HCT116 (cell line): ENCODE results near the gene ATP8B4. TPM values are rescaled to one million over a fixed set of nuclear protein-coding genes. Genes with fewer than 3 reads are reported as not detected.

Experiments used
- ATAC-seq: fragments of 200-7000 bp; cut with Tn5 transposase; 2 replicates; pipeline ENCODE4 v1.9.1; 2020; ENCODE audit warnings: mild to moderate bottlenecking, moderate library complexity
- BruUV-seq: library from RNA; stranded (reverse); fragments of 400-500 nt; replicated peaks from 2 replicates; lab custom pipeline; 2021; lab: Mats Ljungman, UMichigan
- CTCF ChIA-PET: fragments of 300-600 bp; sonication (Branson Sonifier 250); formaldehyde crosslinking; loops from one replicate; lab custom pipeline; 2021; ENCODE audit warnings: antibody characterized with exemption; lab: Charles Lee
- POLR2A ChIA-PET: fragments of 300-600, 350-600 bp; sonication (Branson Sonifier 250); formaldehyde crosslinking; loops from one replicate; lab custom pipeline; 2021; ENCODE audit warnings: antibody characterized with exemption; lab: Charles Lee
- RAD21 ChIA-PET, 2 experiments: fragments of 300-600 bp; sonication (Branson Sonifier 250); formaldehyde crosslinking; loops; one replicate each; lab custom pipeline; 2023; ENCODE audit warnings: low total read pairs in 2 of 2; ENCODE audit not compliant: uncharacterized antibody in 2 of 2, unreplicated experiment in 2 of 2, low non-redundant PET in 1 of 2; lab: Charles Lee
- DNase-seq: peaks from one replicate; pipeline ENCODE4 v3.0.0-alpha.2; 2010; ENCODE audit warnings: low read depth, low spot score
- H2AFZ ChIP-seq: fragments of 200-600 bp; shearing (Covaris generic), sonication (generic); 2 replicates; pipeline ENCODE4 v1.6.1; 2017; ENCODE audit warnings: low read depth, mixed run types, mixed read lengths, antibody characterized with exemption, low read length; ENCODE audit not compliant: poor library complexity, severe bottlenecking
- H3K27ac ChIP-seq: 2 replicates; pipeline ENCODE4 v1.5.1; 2012; ENCODE audit warnings: low read depth, low read length
- H3K27me3 ChIP-seq: fragments of 200-600 bp; sonication (generic); 2 replicates; pipeline ENCODE4 v1.6.1; 2016; ENCODE audit warnings: mixed run types, low read length, mixed read lengths; ENCODE audit not compliant: insufficient read depth
- H3K36me3 ChIP-seq, 2 experiments: fragments of 200-500 bp in 1 of 2; fragments of 200-600 bp in 1 of 2; sonication (Bioruptor generic) in 1 of 2; sonication (generic) in 1 of 2; 2 replicates each; pipeline versions ENCODE4 v1.5.1 to v1.6.1; 2014 to 2016; ENCODE audit warnings: low read length in 2 of 2, inconsistent platforms in 1 of 2, mixed read lengths in 1 of 2, mixed run types in 1 of 2; ENCODE audit not compliant: insufficient read depth in 2 of 2, control insufficient read depth in 1 of 2
- H3K4me1 ChIP-seq, 2 experiments: fragments of 200-600 bp in 1 of 2; sonication (generic) in 1 of 2; 2 replicates each; pipeline versions ENCODE4 v1.5.1 to v1.6.1; 2012 to 2017; ENCODE audit warnings: low read length in 2 of 2, inconsistent platforms in 1 of 2, mild to moderate bottlenecking in 1 of 2, mixed read lengths in 1 of 2, mixed run types in 1 of 2, moderate library complexity in 1 of 2; ENCODE audit not compliant: insufficient read depth in 2 of 2, control insufficient read depth in 1 of 2
- H3K4me2 ChIP-seq: fragments of 200-600 bp; sonication (generic); 2 replicates; pipeline ENCODE4 v1.6.1; 2017; ENCODE audit warnings: mixed run types, low read length, mixed read lengths
- H3K4me3 ChIP-seq, 2 experiments: fragments of 200-600 bp in 1 of 2; sonication (generic) in 1 of 2; replicated peaks in 1 of 2; 2 replicates each; pipeline ENCODE4 v1.5.1; 2011 to 2016; ENCODE audit warnings: low read length in 2 of 2, control low read depth in 1 of 2, low read depth in 1 of 2, mild to moderate bottlenecking in 1 of 2, mixed read lengths in 1 of 2, mixed run types in 1 of 2
- H3K79me2 ChIP-seq: fragments of 200-600 bp; sonication (generic); 2 replicates; pipeline ENCODE4 v1.6.1; 2017; ENCODE audit warnings: mild to moderate bottlenecking, mixed run types, low read length, moderate library complexity, mixed read lengths; ENCODE audit not compliant: insufficient read depth
- H3K9ac ChIP-seq: fragments of 200-600 bp; sonication (generic); 2 replicates; pipeline ENCODE4 v1.6.1; 2016; ENCODE audit warnings: low read length, mixed read lengths
- H3K9me2 ChIP-seq: fragments of 200-600 bp; sonication (generic), shearing (Covaris generic); 2 replicates; pipeline ENCODE4 v1.6.1; 2017; ENCODE audit warnings: mixed run types, mild to moderate bottlenecking, moderate library complexity; ENCODE audit not compliant: insufficient read depth
- H3K9me3 ChIP-seq, 2 experiments: fragments of 200-500 bp in 1 of 2; fragments of 200-600 bp in 1 of 2; sonication (Bioruptor generic) in 1 of 2; sonication (generic) in 1 of 2; 2 replicates each; pipeline ENCODE4 v1.6.1; 2014 to 2017; ENCODE audit warnings: low read length in 2 of 2, mixed read lengths in 2 of 2, inconsistent platforms in 1 of 2, low read depth in 1 of 2, mild to moderate bottlenecking in 1 of 2, mixed run types in 1 of 2, moderate library complexity in 1 of 2; ENCODE audit not compliant: control insufficient read depth in 1 of 2, insufficient read depth in 1 of 2
- H4K20me1 ChIP-seq: fragments of 200-600 bp; sonication (generic), shearing (Covaris generic); 2 replicates; pipeline ENCODE4 v1.6.1; 2017; ENCODE audit warnings: mixed run types, mild to moderate bottlenecking, moderate library complexity; ENCODE audit not compliant: insufficient read depth
- CBX3 ChIP-seq: IDR thresholded peaks from 2 replicates; pipeline ENCODE4 v1.6.1; 2012; ENCODE audit warnings: low read depth
- CEBPB ChIP-seq: IDR thresholded peaks from 2 replicates; pipeline ENCODE4 v1.6.1; 2012; ENCODE audit warnings: low read depth
- EZH2 ChIP-seq: fragments of 200-600 bp; sonication (generic); IDR thresholded peaks from 2 replicates; pipeline ENCODE4 v1.6.1; 2017; ENCODE audit warnings: antibody characterized with exemption, mixed run types
- EZH2phosphoT487 ChIP-seq: fragments of 200-600 bp; IDR thresholded peaks from 2 replicates; pipeline ENCODE4 v1.6.1; 2018; ENCODE audit warnings: antibody characterized with exemption, borderline replicate concordance
- MAX ChIP-seq: IDR thresholded peaks from 2 replicates; pipeline ENCODE4 v1.6.1; 2012
- POLR2A ChIP-seq: IDR thresholded peaks from 2 replicates; pipeline ENCODE4 v1.7.0; 2011; ENCODE audit warnings: borderline replicate concordance; ENCODE audit not compliant: insufficient read depth, insufficient read length; ENCODE audit errors: extremely low read depth
- POLR2AphosphoS5 ChIP-seq: IDR thresholded peaks from 2 replicates; pipeline ENCODE4 v1.6.1; 2011; ENCODE audit warnings: mild to moderate bottlenecking, low read depth, low read length, moderate library complexity
- RAD21 ChIP-seq: IDR thresholded peaks from 2 replicates; pipeline ENCODE4 v1.6.1; 2012; ENCODE audit warnings: low read depth, mild to moderate bottlenecking
- REST ChIP-seq: IDR thresholded peaks from 2 replicates; pipeline ENCODE4 v1.6.1; 2012; ENCODE audit warnings: low read depth
- SIN3A ChIP-seq: IDR thresholded peaks from 2 replicates; pipeline ENCODE4 v1.6.1; 2012; ENCODE audit warnings: low read depth
- SRF ChIP-seq: IDR thresholded peaks from 2 replicates; pipeline ENCODE4 v1.6.1; 2012; ENCODE audit warnings: low read depth
- TCF7L2 ChIP-seq: IDR thresholded peaks from 2 replicates; pipeline ENCODE4 v1.7.0; 2011; ENCODE audit warnings: borderline replicate concordance, inconsistent platforms; ENCODE audit not compliant: insufficient read depth, insufficient read length; ENCODE audit errors: extremely low read depth
- ZBTB33 ChIP-seq: IDR thresholded peaks from 2 replicates; pipeline ENCODE4 v1.6.1; 2011; ENCODE audit warnings: mild to moderate bottlenecking, low read length, moderate library complexity; ENCODE audit not compliant: insufficient replicate concordance; ENCODE audit errors: extremely low read depth
- intact Hi-C: fragments of 100-400 bp; cut with micrococcal nuclease; formaldehyde crosslinking; loops from 2 replicates; pipeline ENCODE4 v1.10.0; 2022
- total RNA-seq: library from RNA; stranded (reverse); gene quantifications from one replicate; pipeline ENCODE4 v1.2.1, GENCODE V29; 2021; ENCODE audit not compliant: unreplicated experiment

Gene ATP8B4
- total RNA-seq, 1 experiment from 2014 or later = 0.25 TPM

- ChIA-PET RAD21 (no interaction called here), POLR2A (no interaction called here), CTCF (no interaction called here)
- TF ChIP-seq EZH2phosphoT487 (no peak), REST (no peak), EZH2 (no peak), SIN3A (no peak), TCF7L2 (no peak), POLR2A (no peak), MAX (no peak), ZBTB33 (no peak), RAD21 (no peak), SRF (no peak), POLR2AphosphoS5 (no peak), CEBPB (no peak), CBX3 (no peak)
- no peak for ATAC-seq
- DNase-seq = no peak
- H3K4me2 ChIP-seq = no peak overlapping the region
- no peak overlapping the region for H2AFZ ChIP-seq
- no peaks in the 10 kb centered on the region for H3K4me1 ChIP-seq
- no peak overlapping the region for H3K4me3 ChIP-seq
- no peaks in the 10 kb centered on the region for H3K36me3 ChIP-seq
- H3K9me2 ChIP-seq = no peaks in the 10 kb centered on the region
- no peak overlapping the region for H3K27ac ChIP-seq
- no peak overlapping the region for H3K9ac ChIP-seq
- no TSS peak for BruUV-seq
- no peaks in the 10 kb centered on the region for H3K27me3 ChIP-seq
- intact Hi-C loops = no loop called here
- H4K20me1 ChIP-seq = no peaks in the 10 kb centered on the region
- H3K79me2 ChIP-seq = no peaks in the 10 kb centered on the region
- no peaks in the 10 kb centered on the region for H3K9me3 ChIP-seq
Measured at GRCh38 chr15:50077176-50077575, 41.9 kb downstream of the ATP8B4 start.
